Measurements from ENCODE around the gene PTPRN2.
"Not testable (repeated sequence)": the region's sequence is repeated elsewhere in the genome, so short reads cannot be mapped to it uniquely, and the experiment has no call there.

Gene PTPRN2

DNA sequence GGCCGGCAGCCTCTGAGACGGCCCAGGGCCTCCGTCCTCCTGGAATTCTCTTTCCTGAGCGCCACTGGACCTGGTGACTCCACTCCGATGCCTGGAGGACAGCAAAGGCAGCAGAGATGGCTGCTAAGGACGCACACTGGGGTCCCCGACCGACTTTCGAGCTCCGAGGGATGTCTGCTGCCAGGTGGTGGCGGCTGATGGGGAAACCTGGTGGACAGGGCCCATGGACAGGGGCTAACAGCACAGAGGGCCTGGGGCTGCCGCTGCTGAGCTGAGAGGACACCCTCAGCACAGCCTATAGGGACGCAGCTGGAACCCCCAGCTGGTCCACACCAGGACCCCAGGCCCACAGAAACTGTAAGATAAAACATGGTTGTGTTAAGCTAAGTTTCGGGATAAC lies 884.5 kb downstream of the PTPRN2 start:
- H3K4me3 ChIP-seq (ENCODE audit: low read depth, low read length) = no peak overlapping the region
- DNase-seq (ENCODE audit: low read depth) = no peak
- no peak for TF ChIP-seq POLR2A (IDR thresholded peaks at IDR 0.05; ENCODE audit: extremely low read depth, insufficient read length)
- TF ChIP-seq CTCF (IDR thresholded peaks at IDR 0.05; ENCODE audit: low read depth, low read length) = no peak
- TF ChIP-seq, protein P1, sequence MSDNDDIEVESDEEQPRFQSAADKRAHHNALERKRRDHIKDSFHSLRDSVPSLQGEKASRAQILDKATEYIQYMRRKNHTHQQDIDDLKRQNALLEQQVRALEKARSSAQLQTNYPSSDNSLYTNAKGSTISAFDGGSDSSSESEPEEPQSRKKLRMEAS (IDR thresholded peaks at IDR 0.05; ENCODE audit: low read depth, low read length) = no peak
- TF ChIP-seq MYC (IDR thresholded peaks at IDR 0.05; ENCODE audit: low read depth, low read length) = no peak

DNA sequence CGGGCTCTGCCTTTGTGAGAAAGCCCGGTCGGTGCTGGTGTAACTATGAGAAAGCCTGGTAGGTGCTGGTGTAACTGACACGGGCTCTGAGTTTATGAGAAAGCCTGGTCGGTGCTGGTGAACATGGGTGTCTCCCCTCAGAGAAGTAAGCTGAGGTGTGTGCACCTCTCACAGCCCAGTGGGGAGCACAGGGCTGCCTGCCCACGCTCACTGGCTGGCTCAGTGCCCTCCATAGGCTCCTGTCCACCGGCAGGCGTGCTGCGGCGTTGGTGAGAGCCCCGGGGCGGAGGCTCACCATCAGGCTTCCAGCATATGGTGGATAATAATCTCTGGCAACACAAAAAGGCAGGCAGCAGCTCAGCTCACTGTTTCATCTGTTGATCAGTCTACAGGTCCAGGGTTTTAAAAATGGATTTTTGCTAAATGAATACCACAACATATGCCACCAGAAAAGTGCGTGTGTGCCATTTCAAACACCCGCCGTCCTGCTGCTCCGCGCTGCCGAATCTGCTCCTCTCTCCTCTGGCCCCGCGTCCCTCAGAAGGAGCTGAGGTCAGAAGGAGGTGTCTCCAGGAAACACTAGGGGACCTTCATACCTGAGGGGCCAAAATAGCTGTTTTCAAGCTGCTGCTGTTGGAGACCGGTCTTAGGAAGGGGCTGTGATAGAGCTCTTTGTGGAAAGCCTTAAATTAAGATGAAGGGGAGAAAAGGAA lies 885.2 kb downstream of the PTPRN2 start:
- DNase-seq (ENCODE audit: low read depth) = no peak
- no peak overlapping the region for H3K4me3 ChIP-seq (ENCODE audit: low read depth, low read length)
- TF ChIP-seq MYC (IDR thresholded peaks at IDR 0.05; ENCODE audit: low read depth, low read length) (no peak), POLR2A (IDR thresholded peaks at IDR 0.05; ENCODE audit: extremely low read depth, insufficient read length) (no peak)

- not testable (repeated sequence) for DNase-seq (ENCODE audit: low read depth); H3K4me3 ChIP-seq (ENCODE audit: low read depth, low read length)
These were observed 886.0 kb downstream of the PTPRN2 start for GRCh38 chr7:157701395-157702180.

DNA sequence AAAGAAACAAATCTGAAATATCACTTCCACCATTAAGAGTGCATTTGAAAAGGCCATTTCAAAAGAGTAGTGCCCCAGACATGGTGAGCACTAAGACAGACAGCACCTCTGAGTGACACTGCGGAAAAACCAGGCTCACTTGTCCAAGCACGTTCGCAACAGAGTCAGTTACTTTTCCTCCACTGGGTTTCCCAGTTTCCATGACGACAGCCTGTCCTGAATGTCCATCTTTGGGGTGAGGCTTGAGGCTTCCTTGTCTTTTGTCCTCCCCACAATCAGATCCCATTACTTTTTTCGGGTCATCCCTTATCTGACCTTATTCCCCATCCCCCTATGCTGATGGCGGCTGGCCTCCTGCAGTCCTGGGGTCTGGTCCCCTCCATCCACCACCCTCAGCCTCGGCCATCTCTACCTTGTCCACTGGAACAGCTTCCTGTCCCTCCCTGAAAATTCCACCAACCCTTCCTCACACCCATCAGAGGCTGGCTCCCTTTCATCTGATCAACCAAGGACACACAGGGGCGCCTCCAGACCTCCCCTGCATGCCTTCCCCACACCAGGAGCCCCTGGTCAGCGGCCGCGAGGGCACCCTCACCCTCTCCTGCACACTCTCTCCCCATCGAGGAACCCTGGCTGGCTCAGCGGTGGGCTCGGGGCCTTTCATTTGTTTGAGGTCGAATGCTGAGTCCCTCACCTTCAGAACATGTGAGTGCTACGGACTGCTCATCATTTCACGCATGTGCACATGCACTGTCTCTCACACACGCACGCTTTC lies 887.2 kb downstream of the PTPRN2 start:
- TF ChIP-seq MYC (IDR thresholded peaks at IDR 0.05; ENCODE audit: low read depth, low read length) = no peak
- TF ChIP-seq, protein P1 (IDR thresholded peaks at IDR 0.05; ENCODE audit: low read depth, low read length) = no peak
- TF ChIP-seq CTCF (IDR thresholded peaks at IDR 0.05; ENCODE audit: low read depth, low read length) = no peak
- TF ChIP-seq POLR2A (IDR thresholded peaks at IDR 0.05; ENCODE audit: extremely low read depth, insufficient read length) = no peak
- H3K4me3 ChIP-seq (ENCODE audit: low read depth, low read length) = no peak overlapping the region
- no peak for DNase-seq (ENCODE audit: low read depth)

GRCh38 chr7:157699357-157700013 lies 888.1 kb downstream of the PTPRN2 start:
- no peak for DNase-seq (ENCODE audit: low read depth)
- no peak for TF ChIP-seq POLR2A (IDR thresholded peaks at IDR 0.05; ENCODE audit: extremely low read depth, insufficient read length)
- no peak for TF ChIP-seq MYC (IDR thresholded peaks at IDR 0.05; ENCODE audit: low read depth, low read length)
- TF ChIP-seq CTCF (IDR thresholded peaks at IDR 0.05; ENCODE audit: low read depth, low read length) = no peak
- TF ChIP-seq, protein P1 (IDR thresholded peaks at IDR 0.05; ENCODE audit: low read depth, low read length) = no peak
- no peak overlapping the region for H3K4me3 ChIP-seq (ENCODE audit: low read depth, low read length)

DNA sequence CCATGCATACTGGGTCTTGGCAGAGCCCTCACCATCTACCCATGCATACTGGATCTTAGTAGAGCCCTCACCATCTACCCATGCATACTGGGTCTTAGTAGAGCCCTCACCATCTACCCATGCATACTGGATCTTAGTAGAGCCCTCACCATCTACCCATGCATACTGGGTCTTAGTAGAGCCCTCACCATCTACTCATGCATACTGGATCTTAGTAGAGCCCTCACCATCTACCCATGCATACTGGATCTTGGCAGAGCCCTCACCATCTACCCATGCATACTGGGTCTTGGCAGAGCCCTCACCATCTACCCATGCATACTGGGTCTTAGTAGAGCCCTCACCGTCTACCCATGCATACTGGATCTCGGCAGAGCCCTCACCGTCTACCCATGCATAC lies 890.3 kb downstream of the PTPRN2 start:
- DNase-seq (ENCODE audit: low read depth); H3K4me3 ChIP-seq (ENCODE audit: low read depth, low read length): not testable (repeated sequence)

- H3K4me3 ChIP-seq (ENCODE audit: low read depth, low read length); DNase-seq (ENCODE audit: low read depth): not testable (repeated sequence)
These were observed 892.0 kb downstream of the PTPRN2 start for GRCh38 chr7:157695609-157696008.
